Breast epithelium (tissue), 4 donors: ENCODE results near the gene DMAP1. TPM values are rescaled to one million over a fixed set of nuclear protein-coding genes. Genes with fewer than 3 reads are reported as not detected.

ENCODE experiments used
- DNase-seq, 2 donors: peaks; one replicate each; pipeline ENCODE4 v3.0.0-alpha.2; 2019; ENCODE audit warnings: low spot score in 2 of 2
- H3K27ac ChIP-seq, 2 donors: fragments of 200-600 bp; sonication (generic) in 1 of 2; one replicate each; pipeline ENCODE4 v1.5.1; 2016 to 2019; ENCODE audit warnings: mild to moderate bottlenecking in 1 of 2
- H3K27me3 ChIP-seq, 2 donors: fragments of 200-600 bp; sonication (generic) in 1 of 2; one replicate each; pipeline versions ENCODE4 v1.5.1 to v1.6.0; 2017 to 2019; ENCODE audit warnings: control low read depth in 1 of 2, mild to moderate bottlenecking in 1 of 2
- H3K36me3 ChIP-seq: fragments of 200-600 bp; one replicate; pipeline ENCODE4 v1.5.1; 2019
- H3K4me1 ChIP-seq, 2 donors: fragments of 200-600 bp; sonication (generic); one replicate each; pipeline ENCODE4 v1.5.1; 2016 to 2019; ENCODE audit warnings: control low read depth in 1 of 2
- H3K4me3 ChIP-seq, 3 donors: fragments of 200-600 bp; sonication (generic); 1 replicate in 2 of 3; 2 replicates in 1 of 3; pipeline ENCODE4 v1.5.1; 2016 to 2019; ENCODE audit warnings: mild to moderate bottlenecking in 3 of 3, moderate library complexity in 2 of 3
- H3K9me3 ChIP-seq, 2 donors: fragments of 200-600 bp; sonication (generic) in 1 of 2; one replicate each; pipeline ENCODE4 v1.5.1; 2016 to 2019; ENCODE audit warnings: control low read depth in 1 of 2
- POLR2A ChIP-seq: fragments of 450-650 bp; IDR thresholded peaks from one replicate; pipeline ENCODE4 v1.6.1; 2016; ENCODE audit warnings: antibody characterized with exemption, mild to moderate bottlenecking, moderate library complexity
- POLR2AphosphoS5 ChIP-seq, 3 donors: sonication (generic); formaldehyde crosslinking; IDR thresholded peaks; one replicate each; pipeline ENCODE4 v1.6.1; 2017; ENCODE audit warnings: antibody characterized with exemption in 3 of 3
- intact Hi-C: fragments of 100-400 bp; cut with DNase I; formaldehyde crosslinking; loops from one replicate; pipeline ENCODE4 v1.15.1; 2023; ENCODE audit warnings: low total_unique reads
- total RNA-seq, 3 donors: library from RNA; depleted of rRNA; stranded (reverse); fragments of >200 nt; gene quantifications; one replicate each; pipeline ENCODE4 v1.1.0, GENCODE V29; 2016
- TF ChIP-seq, protein P1 (sequence below), 3 donors: fragments of 450-650 bp; IDR thresholded peaks; one replicate each; pipeline ENCODE4 v1.5.1; 2016 to 2017; ENCODE audit warnings: antibody characterized with exemption in 3 of 3, mild to moderate bottlenecking in 3 of 3, moderate library complexity in 3 of 3

Gene DMAP1
- total RNA-seq, 3 donors from 2014 or later: 40.3 to 66.2 (median 51.4) TPM

DNA sequence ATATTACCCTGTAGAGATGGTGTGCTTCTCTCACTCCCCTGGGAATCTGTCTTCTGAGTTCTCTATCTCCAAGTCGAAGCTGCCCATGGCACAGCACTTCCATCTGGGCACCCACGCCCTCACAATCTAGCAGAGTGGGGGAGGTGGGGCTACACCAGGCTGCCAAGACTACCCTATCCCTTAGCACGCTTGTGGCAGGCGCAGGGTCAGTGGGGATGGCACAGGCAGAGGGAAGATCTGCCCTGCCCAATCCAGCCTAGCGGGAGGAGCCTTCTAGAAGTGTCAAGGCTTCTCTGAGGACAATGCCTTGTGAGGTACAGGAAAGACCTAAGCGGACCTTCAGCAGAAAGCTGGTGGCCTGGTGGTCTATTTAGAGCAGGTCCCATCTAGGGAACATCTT lies 49.1 kb downstream of the DMAP1 start:
- Histone ChIP-seq H3K27me3 (no peaks in the 10 kb centered on the region), H3K9me3 (no peaks in the 10 kb centered on the region), H3K36me3 (no peaks in the 10 kb centered on the region), H3K4me1 (no peaks in the 10 kb centered on the region), H3K27ac (no peak overlapping the region), H3K4me3 (no peak overlapping the region)
- DNase-seq: no peak
- TF ChIP-seq POLR2AphosphoS5 (IDR thresholded peaks at IDR 0.05): no peak
- no peak for TF ChIP-seq POLR2A
- TF ChIP-seq, protein P1, sequence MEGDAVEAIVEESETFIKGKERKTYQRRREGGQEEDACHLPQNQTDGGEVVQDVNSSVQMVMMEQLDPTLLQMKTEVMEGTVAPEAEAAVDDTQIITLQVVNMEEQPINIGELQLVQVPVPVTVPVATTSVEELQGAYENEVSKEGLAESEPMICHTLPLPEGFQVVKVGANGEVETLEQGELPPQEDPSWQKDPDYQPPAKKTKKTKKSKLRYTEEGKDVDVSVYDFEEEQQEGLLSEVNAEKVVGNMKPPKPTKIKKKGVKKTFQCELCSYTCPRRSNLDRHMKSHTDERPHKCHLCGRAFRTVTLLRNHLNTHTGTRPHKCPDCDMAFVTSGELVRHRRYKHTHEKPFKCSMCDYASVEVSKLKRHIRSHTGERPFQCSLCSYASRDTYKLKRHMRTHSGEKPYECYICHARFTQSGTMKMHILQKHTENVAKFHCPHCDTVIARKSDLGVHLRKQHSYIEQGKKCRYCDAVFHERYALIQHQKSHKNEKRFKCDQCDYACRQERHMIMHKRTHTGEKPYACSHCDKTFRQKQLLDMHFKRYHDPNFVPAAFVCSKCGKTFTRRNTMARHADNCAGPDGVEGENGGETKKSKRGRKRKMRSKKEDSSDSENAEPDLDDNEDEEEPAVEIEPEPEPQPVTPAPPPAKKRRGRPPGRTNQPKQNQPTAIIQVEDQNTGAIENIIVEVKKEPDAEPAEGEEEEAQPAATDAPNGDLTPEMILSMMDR (IDR thresholded peaks at IDR 0.05): no peak
- intact Hi-C loops: no loop called here

DNA sequence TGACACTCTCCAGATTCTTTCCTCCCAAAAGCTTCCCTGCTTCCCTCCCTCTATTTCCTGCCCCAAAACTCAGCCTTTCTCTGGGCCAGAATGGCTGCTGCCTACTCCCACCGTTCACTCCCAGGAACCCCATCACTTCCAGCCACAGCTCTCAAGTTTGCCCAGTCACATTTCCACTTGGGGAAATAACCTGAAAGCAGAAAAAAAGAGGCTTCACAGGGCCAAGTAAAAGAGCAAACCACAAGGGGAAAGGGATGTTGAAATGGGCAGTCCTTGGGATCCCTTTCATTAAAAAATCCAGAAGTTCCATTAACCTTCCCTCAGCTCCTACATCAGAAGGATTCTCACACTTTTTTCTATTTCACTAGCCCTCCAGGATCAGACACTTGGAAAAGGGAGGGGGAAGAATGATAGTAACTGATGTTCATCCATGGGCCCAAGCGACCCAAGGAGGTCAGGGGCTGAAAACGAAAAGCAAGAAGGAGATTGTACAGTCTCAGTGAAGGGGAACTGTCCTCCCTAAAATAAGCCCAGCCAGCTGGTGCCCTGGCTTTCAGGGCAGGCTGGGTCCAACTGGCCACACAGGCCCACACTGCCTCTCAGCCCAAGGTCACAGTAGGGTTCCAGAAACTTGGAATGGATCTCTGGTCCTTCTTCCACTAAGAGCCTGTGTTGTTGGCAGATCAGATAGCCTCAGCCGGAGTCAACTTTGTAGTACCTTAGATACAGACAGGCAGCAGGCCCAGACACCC lies 49.7 kb downstream of the DMAP1 start:
- H3K4me3 ChIP-seq: no peak overlapping the region
- H3K9me3 ChIP-seq: no peaks in the 10 kb centered on the region
- H3K4me1 ChIP-seq: no peaks in the 10 kb centered on the region
- no peaks in the 10 kb centered on the region for H3K27me3 ChIP-seq
- no peak for DNase-seq
- intact Hi-C loops: no loop called here
- TF ChIP-seq POLR2A: no peak
- TF ChIP-seq, protein P1 (IDR thresholded peaks at IDR 0.05): no peak
- TF ChIP-seq POLR2AphosphoS5 (IDR thresholded peaks at IDR 0.05): no peak
- no peak overlapping the region for H3K27ac ChIP-seq
- H3K36me3 ChIP-seq: no peaks in the 10 kb centered on the region

DNA sequence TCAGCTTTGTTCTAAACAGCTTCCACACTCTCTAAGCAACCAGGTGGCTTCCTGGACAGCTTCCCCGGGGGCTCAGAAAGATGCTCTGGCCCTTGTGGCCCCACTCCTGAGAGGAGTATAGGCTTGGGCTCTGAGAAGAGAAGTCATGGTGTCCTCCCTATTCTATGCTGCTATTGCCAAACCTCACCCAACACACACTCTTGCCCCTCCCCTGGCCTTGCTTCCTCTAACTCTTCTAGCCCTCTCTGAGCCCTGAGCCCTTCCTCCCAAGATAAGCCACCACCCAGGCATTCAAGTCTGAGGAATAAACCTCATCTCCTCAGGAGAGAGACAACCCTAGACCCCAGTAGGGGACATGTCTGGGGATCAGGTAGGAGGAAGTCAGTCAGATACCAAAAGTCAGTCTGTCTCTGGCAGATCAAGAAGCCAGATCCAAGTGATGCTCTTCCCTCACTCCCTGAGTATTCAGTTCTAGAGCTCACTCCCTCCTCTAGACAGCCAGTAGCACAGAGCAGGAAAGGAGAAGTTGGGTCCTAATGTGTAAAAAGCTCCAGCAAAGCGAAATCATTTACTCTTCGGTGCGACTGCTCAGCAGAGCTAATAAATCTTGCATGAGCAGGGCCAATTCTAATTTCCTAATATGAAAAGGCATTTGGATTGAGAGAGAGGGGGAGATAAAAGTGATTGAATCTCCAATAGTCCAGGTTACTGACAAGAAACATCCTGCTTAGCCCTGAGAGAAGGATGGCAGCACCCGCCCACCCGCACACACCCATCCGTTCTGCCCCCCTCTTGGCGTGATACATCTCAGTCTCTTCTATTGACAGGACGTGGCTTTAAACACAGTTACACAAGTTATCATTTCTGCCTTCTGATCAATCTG lies 50.5 kb downstream of the DMAP1 start:
- no peak overlapping the region for H3K27ac ChIP-seq
- no peaks in the 10 kb centered on the region for H3K9me3 ChIP-seq
- H3K27me3 ChIP-seq: no peaks in the 10 kb centered on the region
- no peak for DNase-seq
- no peaks in the 10 kb centered on the region for H3K36me3 ChIP-seq
- intact Hi-C loops: no loop called here
- H3K4me1 ChIP-seq: no peaks in the 10 kb centered on the region
- H3K4me3 ChIP-seq: no peak overlapping the region
- TF ChIP-seq, protein P1 (IDR thresholded peaks at IDR 0.05): no peak
- TF ChIP-seq POLR2AphosphoS5 (IDR thresholded peaks at IDR 0.05): no peak
- no peak for TF ChIP-seq POLR2A

DNA sequence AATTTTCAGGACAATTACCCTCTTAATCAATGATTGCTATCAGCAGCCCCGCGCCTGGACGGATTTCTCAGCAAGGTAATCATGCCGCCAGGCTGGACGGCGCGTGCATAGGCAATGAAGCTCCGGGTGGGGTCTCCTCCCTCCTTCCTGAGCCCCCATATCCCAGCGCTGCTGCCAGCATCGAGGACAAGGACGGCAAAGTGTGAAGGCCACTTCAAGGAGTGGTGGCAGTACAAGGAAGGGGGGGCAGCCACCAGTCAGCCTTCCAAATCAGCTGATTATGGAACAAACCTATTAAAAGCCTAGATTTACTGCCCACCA lies 51.1 kb downstream of the DMAP1 start:
- intact Hi-C loops: no loop called here
- no peak overlapping the region for H3K27ac ChIP-seq
- TF ChIP-seq, protein P1 (IDR thresholded peaks at IDR 0.05): no peak
- TF ChIP-seq POLR2A: no peak
- TF ChIP-seq POLR2AphosphoS5 (IDR thresholded peaks at IDR 0.05): no peak
- DNase-seq: no peak
- no peaks in the 10 kb centered on the region for H3K36me3 ChIP-seq
- H3K4me3 ChIP-seq: no peak overlapping the region
- no peaks in the 10 kb centered on the region for H3K9me3 ChIP-seq
- no peaks in the 10 kb centered on the region for H3K27me3 ChIP-seq
- H3K4me1 ChIP-seq: no peaks in the 10 kb centered on the region
